ENCODE results near the gene ARHGEF7. TPM values are rescaled to one million over a fixed set of nuclear protein-coding genes. Genes with fewer than 3 reads are reported as not detected.

Gene ARHGEF7
- total RNA-seq, 1 experiment from 2014 or later = 47.3 TPM

- Mint-ChIP-seq H3K27ac (no peak overlapping the region), H3K36me3 (peaks cover 50% of the 10 kb centered on the region), H3K9me3 (no peaks in the 10 kb centered on the region), H3K4me3 (no peak overlapping the region), H3K4me1 (no peaks in the 10 kb centered on the region), H3K27me3 (ENCODE audit: low read depth) (no peaks in the 10 kb centered on the region)
- ATAC-seq (no peak), DNase-seq (ENCODE audit: low spot score) (no peak)
- CTCF ChIA-PET = no interaction called here
- TF ChIP-seq IRF2 (CRISPR knock-in tag; IDR thresholded peaks at IDR 0.05; ENCODE audit: borderline replicate concordance, low read depth) = no peak
- no peak for TF ChIP-seq ZNF232 (CRISPR knock-in tag; IDR thresholded peaks at IDR 0.05)
- no peak for TF ChIP-seq ZNF512 (CRISPR knock-in tag; IDR thresholded peaks at IDR 0.05; ENCODE audit: borderline replicate concordance)
- no peak for TF ChIP-seq ZNF317 (CRISPR knock-in tag; IDR thresholded peaks at IDR 0.05; ENCODE audit: borderline replicate concordance, low read depth)
- TF ChIP-seq JAZF1 (CRISPR knock-in tag; IDR thresholded peaks at IDR 0.05) = no peak
- no peak for TF ChIP-seq JUN (CRISPR knock-in tag; IDR thresholded peaks at IDR 0.05)
- TF ChIP-seq ZNF263 (CRISPR knock-in tag; IDR thresholded peaks at IDR 0.05; ENCODE audit: low read depth) = no peak
- no peak for TF ChIP-seq SOX15 (CRISPR knock-in tag; IDR thresholded peaks at IDR 0.05)
- TF ChIP-seq TEAD1 (CRISPR knock-in tag; IDR thresholded peaks at IDR 0.05) = no peak
- TF ChIP-seq ZNF423 (CRISPR knock-in tag; IDR thresholded peaks at IDR 0.05) = no peak
- TF ChIP-seq, protein P1, sequence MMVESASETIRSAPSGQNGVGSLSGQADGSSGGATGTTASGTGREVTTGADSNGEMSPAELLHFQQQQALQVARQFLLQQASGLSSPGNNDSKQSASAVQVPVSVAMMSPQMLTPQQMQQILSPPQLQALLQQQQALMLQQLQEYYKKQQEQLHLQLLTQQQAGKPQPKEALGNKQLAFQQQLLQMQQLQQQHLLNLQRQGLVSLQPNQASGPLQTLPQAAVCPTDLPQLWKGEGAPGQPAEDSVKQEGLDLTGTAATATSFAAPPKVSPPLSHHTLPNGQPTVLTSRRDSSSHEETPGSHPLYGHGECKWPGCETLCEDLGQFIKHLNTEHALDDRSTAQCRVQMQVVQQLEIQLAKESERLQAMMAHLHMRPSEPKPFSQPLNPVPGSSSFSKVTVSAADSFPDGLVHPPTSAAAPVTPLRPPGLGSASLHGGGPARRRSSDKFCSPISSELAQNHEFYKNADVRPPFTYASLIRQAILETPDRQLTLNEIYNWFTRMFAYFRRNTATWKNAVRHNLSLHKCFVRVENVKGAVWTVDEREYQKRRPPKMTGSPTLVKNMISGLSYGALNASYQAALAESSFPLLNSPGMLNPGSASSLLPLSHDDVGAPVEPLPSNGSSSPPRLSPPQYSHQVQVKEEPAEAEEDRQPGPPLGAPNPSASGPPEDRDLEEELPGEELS (CRISPR knock-in tag; IDR thresholded peaks at IDR 0.05) = no peak
- no peak for TF ChIP-seq USF1 (CRISPR knock-in tag; IDR thresholded peaks at IDR 0.05)
- TF ChIP-seq ZNF671 (CRISPR knock-in tag; IDR thresholded peaks at IDR 0.05) = no peak
- TF ChIP-seq ESRRA (CRISPR knock-in tag; IDR thresholded peaks at IDR 0.05; ENCODE audit: borderline replicate concordance) = no peak
- POLR2A ChIA-PET = no interaction called here
Measured at GRCh38 chr13:111282997-111283396, 167.9 kb downstream of the ARHGEF7 start.

- Mint-ChIP-seq H3K27ac (no peak overlapping the region), H3K27me3 (ENCODE audit: low read depth) (no peaks in the 10 kb centered on the region), H3K4me3 (no peak overlapping the region), H3K4me1 (no peaks in the 10 kb centered on the region), H3K9me3 (no peaks in the 10 kb centered on the region), H3K36me3 (peaks cover 50% of the 10 kb centered on the region)
- ChIA-PET CTCF (no interaction called here), POLR2A (no interaction called here)
- DNase-seq (ENCODE audit: low spot score) (no peak), ATAC-seq (no peak)
- TF ChIP-seq ZMAT4 (CRISPR knock-in tag; IDR thresholded peaks at IDR 0.05) (no peak), ETV6 (CRISPR knock-in tag; IDR thresholded peaks at IDR 0.05) (no peak), GTF2I (CRISPR knock-in tag; conservative IDR thresholded peaks at IDR 0.05) (no peak), ZNF281 (CRISPR knock-in tag; IDR thresholded peaks at IDR 0.05) (no peak), ZNF121 (CRISPR knock-in tag; IDR thresholded peaks at IDR 0.05) (no peak), RELA (CRISPR knock-in tag; IDR thresholded peaks at IDR 0.05; ENCODE audit: borderline replicate concordance) (no peak), STAT6 (CRISPR knock-in tag; conservative IDR thresholded peaks at IDR 0.05; ENCODE audit: low read depth) (no peak), EMX1 (CRISPR knock-in tag; IDR thresholded peaks at IDR 0.05) (no peak), MLX (CRISPR knock-in tag; IDR thresholded peaks at IDR 0.05) (no peak), CBFB (CRISPR knock-in tag; IDR thresholded peaks at IDR 0.05; ENCODE audit: low read depth) (no peak), PRRX2 (CRISPR knock-in tag; IDR thresholded peaks at IDR 0.05) (no peak), ZNF138 (CRISPR knock-in tag; conservative IDR thresholded peaks at IDR 0.05) (no peak)
- TF ChIP-seq, protein P2, sequence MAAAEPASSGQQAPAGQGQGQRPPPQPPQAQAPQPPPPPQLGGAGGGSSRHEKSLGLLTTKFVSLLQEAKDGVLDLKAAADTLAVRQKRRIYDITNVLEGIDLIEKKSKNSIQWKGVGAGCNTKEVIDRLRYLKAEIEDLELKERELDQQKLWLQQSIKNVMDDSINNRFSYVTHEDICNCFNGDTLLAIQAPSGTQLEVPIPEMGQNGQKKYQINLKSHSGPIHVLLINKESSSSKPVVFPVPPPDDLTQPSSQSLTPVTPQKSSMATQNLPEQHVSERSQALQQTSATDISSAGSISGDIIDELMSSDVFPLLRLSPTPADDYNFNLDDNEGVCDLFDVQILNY (CRISPR knock-in tag; IDR thresholded peaks at IDR 0.05) = no peak
Measured at GRCh38 chr13:111283457-111283856, 168.3 kb downstream of the ARHGEF7 start.
